ENCODE data around the gene SPIN1.

- TF ChIP-seq HDAC6 (IDR thresholded peaks at IDR 0.05; ENCODE audit: low read depth, low read length) (no peak), CREB1 (IDR thresholded peaks at IDR 0.05) (no peak), CTCF (IDR thresholded peaks at IDR 0.05; ENCODE audit: control extremely low read depth in 1 of 3, insufficient read depth in 1 of 3, low read depth in 1 of 3, low read length in 3 of 3) (no peak), SIN3A (conservative IDR thresholded peaks at IDR 0.05 in 1 of 2, IDR thresholded peaks at IDR 0.05 in 1 of 2; ENCODE audit: low read depth in 1 of 2, low read length in 2 of 2) (no peak), KDM1A (IDR thresholded peaks at IDR 0.05; ENCODE audit: borderline replicate concordance, low read length) (no peak), NANOG (IDR thresholded peaks at IDR 0.05; ENCODE audit: insufficient read depth, low read depth, low read length, poor library complexity, severe bottlenecking) (no peak), EZH2 (IDR thresholded peaks at IDR 0.05; ENCODE audit: low read depth, low read length, severe bottlenecking) (no peak)
These were observed 1.1 kb upstream of the SPIN1 start for GRCh38 chr9:88387036-88387551.
